Thyroid gland (tissue), 4 donors: ENCODE results near the gene TRIM67. TPM values are rescaled to one million over a fixed set of nuclear protein-coding genes. Genes with fewer than 3 reads are reported as not detected.
A peak's percentile ranks its signal among the peaks of the same experiment; 100 is the strongest.

ENCODE experiments used
- DNase-seq, 2 donors: peaks; one replicate each; pipeline ENCODE4 v3.0.0-alpha.2; 2019
- H3K27ac ChIP-seq, 3 donors: fragments of 200-600 bp; sonication (generic); 1 replicate in 2 of 3; 2 replicates in 1 of 3; pipeline ENCODE4 v1.5.1; 2016 to 2019; ENCODE audit warnings: mild to moderate bottlenecking in 1 of 3, moderate library complexity in 1 of 3
- H3K27me3 ChIP-seq: fragments of 200-600 bp; sonication (generic); one replicate; pipeline ENCODE4 v1.5.1; 2019
- H3K36me3 ChIP-seq, 2 donors: fragments of 200-600 bp; sonication (generic); one replicate each; pipeline ENCODE4 v1.5.1; 2016 to 2019
- H3K4me1 ChIP-seq, 2 donors: fragments of 200-600 bp; sonication (generic); one replicate each; pipeline ENCODE4 v1.5.1; 2017 to 2019
- H3K4me3 ChIP-seq, 3 donors: fragments of 200-600 bp; sonication (generic); replicated peaks in 1 of 3; 1 replicate in 2 of 3; 2 replicates in 1 of 3; pipeline ENCODE4 v1.5.1; 2016; ENCODE audit warnings: mild to moderate bottlenecking in 1 of 3
- H3K9me3 ChIP-seq: fragments of 200-600 bp; sonication (generic); one replicate; pipeline ENCODE4 v1.5.1; 2017
- CTCF ChIP-seq, 6 experiments: fragments of 200-600 bp in 3 of 6; fragments of 450-650 bp in 3 of 6; sonication (generic) in 3 of 6; IDR thresholded peaks; one replicate each; pipeline ENCODE4 v1.5.1; 2016 to 2019; ENCODE audit warnings: antibody characterized with exemption in 6 of 6, mild to moderate bottlenecking in 2 of 6, inconsistent platforms in 1 of 6, moderate library complexity in 1 of 6
- POLR2A ChIP-seq, 2 donors: fragments of 450-650 bp; IDR thresholded peaks; one replicate each; pipeline ENCODE4 v1.6.1; 2017; ENCODE audit warnings: antibody characterized with exemption in 2 of 2, mild to moderate bottlenecking in 2 of 2, moderate library complexity in 1 of 2
- WGBS, 2 donors: methylation state at CpG; one replicate each; pipeline ENCODE4 v1.1.5; 2017; 5-methylcytosine and 5-hydroxymethylcytosine counted together
- intact Hi-C: fragments of 100-400 bp; cut with DNase I; formaldehyde crosslinking; loops from one replicate; pipeline ENCODE4 v1.15.1; 2023
- total RNA-seq, 4 donors: library from RNA; depleted of rRNA; stranded (reverse); fragments of >200 nt; gene quantifications; one replicate each; pipeline ENCODE4 v1.2.3, GENCODE V29; 2016

TRIM67 gene
- not detected for total RNA-seq

DNA sequence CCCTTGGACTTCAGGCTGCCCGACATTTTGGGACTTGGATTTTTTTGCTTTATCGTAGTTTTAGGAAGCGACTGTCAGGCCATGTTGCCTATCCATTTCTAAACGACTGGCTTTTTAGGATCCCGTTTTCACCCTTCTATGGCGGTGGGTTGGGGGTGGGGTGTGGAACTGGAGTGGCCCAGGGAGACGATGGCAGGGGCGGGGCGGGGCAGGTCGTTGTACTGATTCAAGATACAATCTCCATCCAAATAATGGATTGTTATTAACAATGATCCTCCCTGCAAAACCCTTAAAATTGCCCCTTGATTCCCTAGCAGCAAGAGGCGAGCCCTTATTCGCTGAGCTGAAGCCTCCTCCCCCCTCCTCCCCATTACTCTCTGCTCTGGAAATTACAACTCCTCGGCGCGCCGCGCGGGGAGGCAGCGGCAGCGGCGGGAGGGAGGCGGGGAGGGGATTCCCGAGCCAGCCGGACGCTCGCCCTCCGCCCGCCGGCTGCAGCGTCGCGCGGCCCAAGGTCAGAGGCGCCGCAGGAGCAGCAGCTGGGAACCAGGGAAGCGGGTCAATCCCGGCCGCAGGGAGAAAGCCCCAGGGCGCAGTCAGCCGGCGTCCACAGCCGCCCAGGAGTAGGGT, at the start of gene TRIM67:
TRIM67 (plus strand) TSS at position 392 of the 630 bp plus-strand sequence. CDS start 912 bp downstream, outside the sequence.
- Histone ChIP-seq H3K36me3 (no peaks in the 10 kb centered on the region), H3K4me1 (peaks cover 13 to 28% of the 10 kb centered on the region in 2 donors), H3K4me3 (peak within 1 kb of the TSS in 1 of 3 donors; percentile 22), H3K27me3 (peaks cover 17% of the 10 kb centered on the region), H3K27ac (no peak within 1 kb of the TSS), H3K9me3 (no peaks in the 10 kb centered on the region)
- DNase-seq, result peak in 1 of 2 donors; percentile 5
- WGBS, 2 donors, result 2 to 6% methylated on average over 11 to 12 of the region's 42 CpGs
- no peak for TF ChIP-seq POLR2A (IDR thresholded peaks at IDR 0.05)
- TF ChIP-seq CTCF (IDR thresholded peaks at IDR 0.05), result no peak
- intact Hi-C loops, result no loop called here

DNA sequence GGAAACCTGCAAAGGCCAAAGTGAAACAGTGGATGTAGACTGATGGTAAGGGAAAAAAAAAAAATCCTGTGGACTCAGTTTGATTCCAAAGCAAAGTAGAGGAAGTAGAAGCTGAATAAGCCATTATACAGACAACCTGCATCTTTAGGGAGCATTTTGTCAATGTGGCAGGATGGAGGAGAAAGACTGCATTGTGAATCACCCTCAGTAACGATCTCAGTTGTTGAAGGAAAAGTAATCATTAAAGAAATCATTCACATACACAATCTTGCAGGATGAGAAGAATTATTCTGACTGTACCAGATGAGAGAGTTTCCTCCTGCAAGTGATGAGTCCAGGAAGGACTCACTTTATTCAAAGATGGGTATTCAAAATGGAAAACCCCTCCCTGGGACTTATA, 45.1 kb upstream of the TRIM67 start:
- DNase-seq, result no peak
- no peaks in the 10 kb centered on the region for H3K27me3 ChIP-seq
- no peak overlapping the region for H3K4me3 ChIP-seq
- intact Hi-C loops, result no loop called here
- no peaks in the 10 kb centered on the region for H3K4me1 ChIP-seq
- no peaks in the 10 kb centered on the region for H3K36me3 ChIP-seq
- no peak for TF ChIP-seq POLR2A (IDR thresholded peaks at IDR 0.05)
- no peak for TF ChIP-seq CTCF (IDR thresholded peaks at IDR 0.05)
- no peaks in the 10 kb centered on the region for H3K9me3 ChIP-seq
- 40 to 56% methylated on average over 1 of the region's 1 CpG for WGBS, 2 donors
- no peak overlapping the region for H3K27ac ChIP-seq

- DNase-seq, result no peak
- intact Hi-C loops, result no loop called here
- 53 to 60% methylated on average over 8 of the region's 8 CpGs for WGBS, 2 donors
Observed at GRCh38 chr1:231118704-231119453, 43.0 kb upstream of the TRIM67 start.

GRCh38 chr1:231121533-231121932, 40.3 kb upstream of the TRIM67 start:
- Histone ChIP-seq H3K4me3 (no peak overlapping the region), H3K4me1 (no peaks in the 10 kb centered on the region), H3K9me3 (no peaks in the 10 kb centered on the region), H3K27me3 (no peaks in the 10 kb centered on the region), H3K36me3 (no peaks in the 10 kb centered on the region), H3K27ac (no peak overlapping the region)
- intact Hi-C loops, result no loop called here
- 86 to 91% methylated on average over 1 of the region's 1 CpG for WGBS, 2 donors
- no peak for TF ChIP-seq CTCF (IDR thresholded peaks at IDR 0.05)
- no peak for TF ChIP-seq POLR2A (IDR thresholded peaks at IDR 0.05)
- no peak for DNase-seq

More at GRCh38 chr1:231118704-231119453, 43.0 kb upstream of the TRIM67 start:
- no peaks in the 10 kb centered on the region for H3K4me1 ChIP-seq
- H3K27me3 ChIP-seq, result no peaks in the 10 kb centered on the region
- H3K4me3 ChIP-seq, result no peak overlapping the region
- no peaks in the 10 kb centered on the region for H3K9me3 ChIP-seq
- no peak for TF ChIP-seq CTCF (IDR thresholded peaks at IDR 0.05)
- no peak for TF ChIP-seq POLR2A (IDR thresholded peaks at IDR 0.05)
- H3K36me3 ChIP-seq, result no peaks in the 10 kb centered on the region
- no peak overlapping the region for H3K27ac ChIP-seq

DNA sequence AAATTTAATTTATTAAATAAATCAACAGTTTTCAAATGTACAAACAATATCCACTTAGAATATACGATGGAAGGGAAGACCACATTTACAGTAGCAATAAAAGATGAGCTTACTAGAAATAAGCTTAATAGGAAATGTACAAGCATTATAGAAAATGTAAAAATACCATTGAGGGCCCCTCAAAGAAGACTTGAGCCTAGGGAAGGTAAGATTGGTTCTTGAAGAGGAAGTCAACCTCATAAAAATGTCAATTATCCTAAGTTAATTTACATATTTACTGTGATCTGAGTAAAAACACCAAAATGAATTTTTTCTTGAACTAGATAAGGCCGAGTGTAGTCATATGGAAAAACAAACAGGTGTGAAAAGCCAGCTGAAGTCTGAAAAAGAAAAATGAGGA, 39.7 kb upstream of the TRIM67 start:
- Histone ChIP-seq H3K36me3 (no peaks in the 10 kb centered on the region), H3K27ac (no peak overlapping the region), H3K4me3 (no peak overlapping the region), H3K4me1 (no peaks in the 10 kb centered on the region), H3K27me3 (no peaks in the 10 kb centered on the region), H3K9me3 (no peaks in the 10 kb centered on the region)
- intact Hi-C loops, result no loop called here
- DNase-seq, result no peak
- no peak for TF ChIP-seq CTCF (IDR thresholded peaks at IDR 0.05)
- TF ChIP-seq POLR2A (IDR thresholded peaks at IDR 0.05), result no peak
- 89 to 94% methylated on average over 2 of the region's 2 CpGs for WGBS, 2 donors
